MCF 10A (cell line): ENCODE data around the gene CEND1. TPM values are rescaled to one million over a fixed set of nuclear protein-coding genes. Genes with fewer than 3 reads are reported as not detected.

Experiments used
- Bru-seq: library from RNA; stranded (reverse); fragments of 400-500 nt; gene quantifications from one replicate; lab custom pipeline; 2021; lab: Mats Ljungman, UMichigan
- BruChase-seq, 2 experiments: library from RNA; stranded (reverse); fragments of 400-500 nt; gene quantifications; one replicate each; lab custom pipeline; 2021; lab: Mats Ljungman, UMichigan
- BruUV-seq: library from RNA; stranded (reverse); fragments of 400-500 nt; replicated peaks from 2 replicates; lab custom pipeline; 2021; lab: Mats Ljungman, UMichigan
- CTCF ChIA-PET: fragments of 300-600 bp; sonication (Branson Sonifier 250); formaldehyde crosslinking; extraction: SDS; loops from one replicate; lab custom pipeline; 2021; ENCODE audit warnings: antibody characterized with exemption, inconsistent platforms; lab: Yijun Ruan, JAX
- POLR2A ChIA-PET: fragments of 300-600, 350-650 bp; sonication (Branson Sonifier 250); formaldehyde crosslinking; extraction: SDS; loops from one replicate; lab custom pipeline; 2020; ENCODE audit warnings: antibody characterized with exemption, inconsistent platforms; lab: Yijun Ruan, JAX
- DNase-seq: peaks from one replicate; pipeline ENCODE4 v3.0.0-alpha.2; 2018; ENCODE audit not compliant: unreplicated experiment
- H3K27ac Mint-ChIP-seq: one replicate; pipeline ENCODE4 v1.8.0; 2022; ENCODE audit warnings: mild to moderate bottlenecking, low read depth, mixed read lengths; ENCODE audit not compliant: unreplicated experiment
- H3K27me3 Mint-ChIP-seq: one replicate; pipeline ENCODE4 v1.8.0; 2022; ENCODE audit warnings: mixed read lengths; ENCODE audit not compliant: insufficient read depth, unreplicated experiment
- H3K36me3 Mint-ChIP-seq: one replicate; pipeline ENCODE4 v1.8.0; 2022; ENCODE audit warnings: mild to moderate bottlenecking, moderate library complexity, mixed read lengths; ENCODE audit not compliant: insufficient read depth, unreplicated experiment
- H3K4me1 Mint-ChIP-seq: one replicate; pipeline ENCODE4 v1.8.0; 2022; ENCODE audit warnings: mixed read lengths; ENCODE audit not compliant: insufficient read depth, unreplicated experiment
- H3K4me3 Mint-ChIP-seq: one replicate; pipeline ENCODE4 v1.8.0; 2022; ENCODE audit warnings: mild to moderate bottlenecking, moderate library complexity, mixed read lengths; ENCODE audit not compliant: unreplicated experiment
- H3K9me3 Mint-ChIP-seq: one replicate; pipeline ENCODE4 v1.8.0; 2022; ENCODE audit warnings: mixed read lengths; ENCODE audit not compliant: unreplicated experiment
- CTCF ChIP-seq: fragments of 200-600 bp; IDR thresholded peaks from one replicate; pipeline ENCODE4 v1.8.0; 2022; ENCODE audit warnings: antibody characterized with exemption, mild to moderate bottlenecking; ENCODE audit not compliant: unreplicated experiment
- intact Hi-C: fragments of 100-400 bp; cut with micrococcal nuclease; formaldehyde crosslinking; loops from 2 replicates; pipeline ENCODE4 v1.14.1; 2022
- long read RNA-seq: library from polyadenylated mRNA; stranded (forward); transcript quantifications from one replicate; pipeline ENCODE4 v2.0.0, GENCODE V29; 2022
- total RNA-seq: library from RNA; stranded (reverse); gene quantifications from 2 replicates; pipeline ENCODE4 v1.2.3, GENCODE V29; 2022

The CEND1 gene
- total RNA-seq (not detected in 2 replicates), Bru-seq, nascent RNA (not detected), BruChase-seq, experiment 1, labeled RNA remaining after a 6-hour chase (percentile 14 among the genes with signal in this experiment), BruChase-seq, experiment 2, labeled RNA remaining after a 2-hour chase (not detected)
- long read RNA-seq, result 0 reads

- ChIA-PET CTCF (no interaction called here), POLR2A (interaction anchor here (0.7 to 1.0 kb wide), 3 partner anchors 19 to 94 kb away, joined by 3 read pairs; partner anchors contain the start of gene TMEM80)
- no TSS peak for BruUV-seq
- Mint-ChIP-seq H3K4me3 (no peak within 1 kb of the TSS), H3K27me3 (no peaks in the 10 kb centered on the region), H3K4me1 (no peaks in the 10 kb centered on the region), H3K27ac (no peak within 1 kb of the TSS), H3K36me3 (peaks cover 15% of the 10 kb centered on the region), H3K9me3 (no peaks in the 10 kb centered on the region)
- intact Hi-C loops, result no loop called here
- TF ChIP-seq CTCF, result no peak
- DNase-seq, result no peak
Observed at GRCh38 chr11:789943-790342, at the start of gene CEND1. Gene CEND1, minus strand, starts transcription at chr11:790090. Its CDS starts 1,514 bp downstream, at chr11:788576.

GRCh38 chr11:839280-839623, 49.4 kb upstream of the CEND1 start:
- H3K4me1 Mint-ChIP-seq, result peaks cover 18% of the 10 kb centered on the region
- ChIA-PET CTCF (interaction anchor here (0.7 to 1.3 kb wide), 2 partner anchors 64 to 134 kb away, joined by 3 to 4 read pairs; no protein-coding TSS in a partner anchor), POLR2A (interaction anchor here (0.6 to 11.4 kb wide), 6 partner anchors 14 to 103 kb away, joined by 3 to 274 read pairs (median 5); partner anchors contain the start of genes PNPLA2 and RPLP2)
- H3K9me3 Mint-ChIP-seq, result no peaks in the 10 kb centered on the region
- intact Hi-C loops, result no loop called here
- no peak for TF ChIP-seq CTCF
- DNase-seq, result no peak
- no TSS peak for BruUV-seq
- H3K27me3 Mint-ChIP-seq, result no peaks in the 10 kb centered on the region
- peak overlapping the region; percentile 63 for H3K27ac Mint-ChIP-seq
- H3K4me3 Mint-ChIP-seq, result peak overlapping the region; percentile 41
- H3K36me3 Mint-ChIP-seq, result peaks cover 84% of the 10 kb centered on the region

- DNase-seq, result no peak
- H3K36me3 Mint-ChIP-seq, result peaks cover 90% of the 10 kb centered on the region
- peak; percentile 40 for TF ChIP-seq CTCF
- H3K4me1 Mint-ChIP-seq, result peaks cover 24% of the 10 kb centered on the region
- BruUV-seq, result TSS peak; percentile 17
- peak overlapping the region; percentile 63 for H3K27ac Mint-ChIP-seq
- H3K9me3 Mint-ChIP-seq, result no peaks in the 10 kb centered on the region
- ChIA-PET POLR2A (interaction anchor here (0.6 to 11.4 kb wide), 5 partner anchors 20 to 102 kb away, joined by 3 to 274 read pairs (median 5); partner anchors contain the start of genes PNPLA2 and RPLP2), CTCF (interaction anchor here (0.7 to 1.3 kb wide), 4 partner anchors 21 to 1284 kb away, joined by 3 to 5 read pairs (median 3); no protein-coding TSS in a partner anchor)
- H3K27me3 Mint-ChIP-seq, result no peaks in the 10 kb centered on the region
- H3K4me3 Mint-ChIP-seq, result peak overlapping the region; percentile 41
- intact Hi-C loops, result no loop called here
Observed at GRCh38 chr11:838441-839279, 48.8 kb upstream of the CEND1 start.

DNA sequence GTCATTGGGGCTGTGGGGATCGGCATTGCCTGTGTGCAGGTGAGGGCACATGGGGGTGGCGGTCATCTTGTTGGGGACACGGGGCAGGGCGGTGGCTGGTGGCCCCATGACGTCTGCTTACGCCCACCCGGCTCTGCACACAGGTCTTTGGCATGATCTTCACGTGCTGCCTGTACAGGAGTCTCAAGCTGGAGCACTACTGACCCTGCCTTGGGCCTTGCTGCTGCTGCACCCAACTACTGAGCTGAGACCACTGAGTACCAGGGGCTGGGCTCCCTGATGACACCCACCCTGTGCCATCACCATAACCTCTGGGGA, 48.1 kb upstream of the CEND1 start:
- H3K4me3 Mint-ChIP-seq, result no peak overlapping the region
- TF ChIP-seq CTCF, result no peak
- intact Hi-C loops, result no loop called here
- H3K36me3 Mint-ChIP-seq, result peaks cover 90% of the 10 kb centered on the region
- no peak for DNase-seq
- ChIA-PET POLR2A (interaction anchor here (7.2 to 11.4 kb wide), 2 partner anchors 19 to 30 kb away, joined by 66 to 274 read pairs; partner anchors contain the start of genes PNPLA2 and RPLP2), CTCF (interaction anchor here (0.6 to 1.3 kb wide), 4 partner anchors 13 to 63 kb away, joined by 3 to 5 read pairs (median 3); no protein-coding TSS in a partner anchor)
- H3K9me3 Mint-ChIP-seq, result no peaks in the 10 kb centered on the region
- peaks cover 24% of the 10 kb centered on the region for H3K4me1 Mint-ChIP-seq
- BruUV-seq, result no TSS peak
- H3K27ac Mint-ChIP-seq, result no peak overlapping the region
- H3K27me3 Mint-ChIP-seq, result no peaks in the 10 kb centered on the region
